Measurements from ENCODE around the gene NBEAL2.

Gene NBEAL2

GRCh38 chr3:46990573-46991374, 11.3 kb downstream of the NBEAL2 start:
- Histone ChIP-seq H3K9ac (ENCODE audit: low read depth, low read length) (no peak overlapping the region), H3K4me1 (ENCODE audit: insufficient read depth, low read length) (peaks cover 3% of the 10 kb centered on the region; the same call in 1 of the 2 replicates), H3K36me3 (ENCODE audit: insufficient read depth, low read length) (peaks cover 3% of the 10 kb centered on the region; the same call in 1 of the 2 replicates), H3K9me3 (ENCODE audit: insufficient read depth, low read depth, low read length) (no peaks in the 10 kb centered on the region), H3K4me3 (ENCODE audit: low read length) (no peak overlapping the region), H3K27me3 (ENCODE audit: insufficient read depth, low read length) (no peaks in the 10 kb centered on the region), H3K27ac (ENCODE audit: low read depth, low read length) (no peak overlapping the region)
- 91% methylated on average over 11 of the region's 11 CpGs for WGBS

GRCh38 chr3:46991406-46992165, 12.1 kb downstream of the NBEAL2 start:
- Histone ChIP-seq H3K4me1 (ENCODE audit: insufficient read depth, low read length) (peaks cover 3% of the 10 kb centered on the region; the same call in 1 of the 2 replicates), H3K27me3 (ENCODE audit: insufficient read depth, low read length) (no peaks in the 10 kb centered on the region), H3K27ac (ENCODE audit: low read depth, low read length) (no peak overlapping the region), H3K9ac (ENCODE audit: low read depth, low read length) (no peak overlapping the region; the same call in 1 of the 2 replicates), H3K4me3 (ENCODE audit: low read length) (no peak overlapping the region), H3K9me3 (ENCODE audit: insufficient read depth, low read depth, low read length) (no peaks in the 10 kb centered on the region), H3K36me3 (ENCODE audit: insufficient read depth, low read length) (peaks cover 3% of the 10 kb centered on the region; the same call in 1 of the 2 replicates)
- WGBS: 92% methylated on average over 16 of the region's 16 CpGs

- H3K4me1 ChIP-seq (ENCODE audit: insufficient read depth, low read length): peaks cover 3% of the 10 kb centered on the region; the same call in 1 of the 2 replicates
- no peaks in the 10 kb centered on the region for H3K9me3 ChIP-seq (ENCODE audit: insufficient read depth, low read depth, low read length)
- WGBS: 90% methylated on average over 9 of the region's 9 CpGs
- H3K27ac ChIP-seq (ENCODE audit: low read depth, low read length): no peak overlapping the region
- no peak overlapping the region for H3K4me3 ChIP-seq (ENCODE audit: low read length)
- no peaks in the 10 kb centered on the region for H3K27me3 ChIP-seq (ENCODE audit: insufficient read depth, low read length)
- H3K36me3 ChIP-seq (ENCODE audit: insufficient read depth, low read length): peaks cover 3% of the 10 kb centered on the region; the same call in 1 of the 2 replicates
- H3K9ac ChIP-seq (ENCODE audit: low read depth, low read length): no peak overlapping the region
Observed at GRCh38 chr3:46992231-46992630, 12.8 kb downstream of the NBEAL2 start.

DNA sequence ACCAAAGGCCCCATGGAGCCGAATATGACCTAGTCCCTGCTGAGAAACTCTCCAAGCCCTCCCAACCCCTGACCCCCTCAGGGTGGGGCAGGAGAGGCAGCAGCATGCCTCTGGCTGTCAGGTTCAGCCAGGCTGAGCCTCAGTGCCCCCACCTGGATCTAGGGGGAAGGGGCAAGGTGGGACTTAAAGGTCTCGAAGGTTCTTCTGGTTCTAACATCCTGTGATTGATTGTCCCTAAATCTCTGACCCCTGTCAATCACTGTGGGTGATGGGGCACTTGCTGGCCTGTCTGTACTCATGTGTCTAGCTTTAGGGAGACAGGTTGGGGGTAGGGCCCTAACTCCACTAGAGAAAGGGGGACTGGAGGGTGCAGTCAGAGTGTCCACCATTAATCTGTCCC, 13.8 kb downstream of the NBEAL2 start:
- H3K4me1 ChIP-seq (ENCODE audit: insufficient read depth, low read length): no peaks in the 10 kb centered on the region
- peaks cover 3% of the 10 kb centered on the region; the same call in 1 of the 2 replicates for H3K36me3 ChIP-seq (ENCODE audit: insufficient read depth, low read length)
- 91% methylated on average over 2 of the region's 2 CpGs for WGBS
- no peaks in the 10 kb centered on the region for H3K9me3 ChIP-seq (ENCODE audit: insufficient read depth, low read depth, low read length)
- no peaks in the 10 kb centered on the region for H3K27me3 ChIP-seq (ENCODE audit: insufficient read depth, low read length)
- no peak overlapping the region for H3K27ac ChIP-seq (ENCODE audit: low read depth, low read length)
- H3K9ac ChIP-seq (ENCODE audit: low read depth, low read length): no peak overlapping the region
- H3K4me3 ChIP-seq (ENCODE audit: low read length): no peak overlapping the region

GRCh38 chr3:46993986-46994385, 14.5 kb downstream of the NBEAL2 start:
- Histone ChIP-seq H3K9ac (ENCODE audit: low read depth, low read length) (no peak overlapping the region), H3K9me3 (ENCODE audit: insufficient read depth, low read depth, low read length) (no peaks in the 10 kb centered on the region), H3K4me3 (ENCODE audit: low read length) (no peak overlapping the region), H3K27ac (ENCODE audit: low read depth, low read length) (no peak overlapping the region), H3K27me3 (ENCODE audit: insufficient read depth, low read length) (no peaks in the 10 kb centered on the region), H3K36me3 (ENCODE audit: insufficient read depth, low read length) (peaks cover under 1% of the 10 kb centered on the region; the same call in 1 of the 2 replicates), H3K4me1 (ENCODE audit: insufficient read depth, low read length) (no peaks in the 10 kb centered on the region)
- 92% methylated on average over 7 of the region's 7 CpGs for WGBS

DNA sequence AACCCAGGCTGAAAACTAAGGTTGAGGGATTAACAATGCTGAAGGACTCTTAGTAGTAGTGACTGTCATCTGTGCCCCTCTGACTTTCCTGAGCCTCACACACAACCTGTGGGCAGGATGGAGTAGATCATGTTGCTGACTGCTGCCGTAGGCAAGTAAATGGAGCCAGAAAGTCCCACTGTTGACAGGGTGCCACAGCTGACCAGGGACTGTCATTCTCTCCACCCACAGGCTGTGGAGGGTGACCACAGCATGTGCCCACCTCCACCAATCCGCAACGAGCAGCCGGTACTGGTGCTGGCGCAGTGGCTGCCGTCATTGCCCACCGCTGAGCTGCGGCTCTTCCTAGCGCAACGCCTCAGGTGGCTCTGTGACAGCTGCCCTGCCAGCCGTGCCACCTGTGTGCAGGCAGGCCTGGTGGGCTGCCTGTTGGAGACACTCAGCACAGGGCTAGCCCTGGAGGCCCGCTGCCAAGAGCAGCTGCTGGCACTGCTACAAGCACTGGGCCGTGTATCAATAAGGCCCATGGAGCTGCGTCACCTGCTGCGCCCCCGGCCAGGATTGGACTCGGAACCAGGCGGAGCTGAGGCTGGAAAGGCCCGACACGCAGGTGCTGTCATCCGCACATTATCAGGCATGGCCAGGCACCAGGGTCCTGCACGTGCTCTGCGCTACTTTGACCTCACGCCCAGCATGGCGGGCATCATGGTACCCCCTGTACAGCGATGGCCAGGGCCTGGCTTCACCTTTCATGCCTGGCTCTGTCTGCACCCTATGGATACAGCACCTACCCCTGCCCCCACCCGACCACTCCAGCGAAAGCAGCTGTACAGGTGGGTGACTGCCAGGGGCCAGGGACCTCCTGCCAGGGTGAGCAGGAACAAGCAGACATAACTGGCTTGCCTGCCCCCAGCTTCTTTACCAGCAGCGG, 15.6 kb downstream of the NBEAL2 start:
- Histone ChIP-seq H3K36me3 (ENCODE audit: insufficient read depth, low read length) (peaks cover 11% of the 10 kb centered on the region), H3K4me1 (ENCODE audit: insufficient read depth, low read length) (no peaks in the 10 kb centered on the region), H3K4me3 (ENCODE audit: low read length) (no peak overlapping the region), H3K9ac (ENCODE audit: low read depth, low read length) (no peak overlapping the region), H3K9me3 (ENCODE audit: insufficient read depth, low read depth, low read length) (no peaks in the 10 kb centered on the region), H3K27me3 (ENCODE audit: insufficient read depth, low read length) (no peaks in the 10 kb centered on the region), H3K27ac (ENCODE audit: low read depth, low read length) (no peak overlapping the region)
- WGBS: 93% methylated on average over 29 of the region's 29 CpGs

GRCh38 chr3:46995901-46996562, 16.6 kb downstream of the NBEAL2 start:
- Histone ChIP-seq H3K4me1 (ENCODE audit: insufficient read depth, low read length) (no peaks in the 10 kb centered on the region), H3K4me3 (ENCODE audit: low read length) (no peak overlapping the region), H3K27me3 (ENCODE audit: insufficient read depth, low read length) (no peaks in the 10 kb centered on the region), H3K9ac (ENCODE audit: low read depth, low read length) (no peak overlapping the region), H3K36me3 (ENCODE audit: insufficient read depth, low read length) (peaks cover 20% of the 10 kb centered on the region), H3K9me3 (ENCODE audit: insufficient read depth, low read depth, low read length) (no peaks in the 10 kb centered on the region), H3K27ac (ENCODE audit: low read depth, low read length) (no peak overlapping the region)
- WGBS: 96% methylated on average over 22 of the region's 22 CpGs

DNA sequence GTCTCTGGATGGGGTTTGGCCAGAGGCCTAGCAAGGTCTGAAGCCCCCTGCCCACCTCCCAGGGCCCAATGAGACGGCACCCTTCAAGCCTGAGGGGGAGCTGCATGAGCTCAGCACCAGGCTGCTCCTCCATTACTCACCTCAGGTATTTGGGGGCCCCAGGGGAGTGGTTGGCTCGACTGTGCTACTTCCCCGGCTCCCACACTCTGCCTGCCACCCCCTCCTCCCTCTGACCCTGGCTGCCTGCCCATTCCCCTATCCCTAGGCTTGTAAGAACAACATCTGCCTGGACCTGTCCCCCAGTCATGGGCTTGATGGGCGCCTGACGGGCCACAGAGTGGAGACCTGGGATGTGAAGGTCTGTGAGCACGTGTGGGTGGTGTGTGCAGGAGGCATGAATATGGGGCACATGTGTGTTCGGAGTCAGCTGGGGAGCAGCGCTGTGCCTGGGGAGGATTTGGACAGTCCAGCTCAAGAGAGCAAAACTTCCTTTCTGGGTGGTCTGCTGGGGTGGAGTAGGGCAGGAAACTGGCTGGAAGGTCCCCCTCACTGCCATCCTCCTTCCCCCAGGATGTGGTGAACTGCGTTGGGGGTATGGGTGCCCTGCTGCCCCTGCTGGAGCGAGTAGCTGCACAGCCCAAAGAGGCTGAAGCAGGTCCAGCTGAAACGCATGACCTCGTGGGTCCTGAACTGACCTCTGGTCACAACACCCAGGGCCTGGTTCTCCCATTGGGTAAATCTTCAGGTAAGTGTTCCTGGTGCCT, 17.4 kb downstream of the NBEAL2 start:
- no peaks in the 10 kb centered on the region for H3K4me1 ChIP-seq (ENCODE audit: insufficient read depth, low read length)
- 91% methylated on average over 12 of the region's 12 CpGs for WGBS
- peaks cover 28% of the 10 kb centered on the region for H3K36me3 ChIP-seq (ENCODE audit: insufficient read depth, low read length)

DNA sequence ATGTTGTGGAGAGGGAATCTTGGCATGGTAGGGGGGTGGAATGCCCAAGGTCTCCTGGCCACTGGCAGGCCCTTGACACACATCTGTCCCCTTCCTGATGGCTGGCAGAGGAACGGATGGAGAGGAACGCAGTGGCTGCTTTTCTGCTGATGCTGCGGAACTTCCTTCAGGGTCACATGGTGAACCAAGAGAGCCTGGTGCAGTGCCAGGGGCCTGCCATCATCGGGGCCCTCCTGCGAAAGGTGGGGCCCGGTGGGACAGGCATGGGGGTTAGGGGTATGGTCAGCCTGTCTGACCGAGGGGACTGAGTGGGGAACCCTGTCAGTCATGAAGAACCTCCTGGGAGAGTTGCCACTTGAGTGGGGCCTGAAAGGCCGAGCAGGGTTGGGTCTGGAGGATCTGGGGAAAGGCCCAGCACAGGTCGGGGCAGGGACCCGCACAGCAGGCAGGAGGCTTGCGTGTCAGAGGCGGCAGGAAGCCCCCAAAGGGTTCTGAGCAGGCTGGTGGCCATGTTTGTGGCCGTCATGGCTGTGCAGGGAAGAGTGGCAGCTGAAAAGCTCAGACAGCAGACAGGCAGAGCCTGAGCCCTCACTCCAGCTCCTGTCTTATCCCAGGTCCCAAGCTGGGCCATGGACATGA, 18.1 kb downstream of the NBEAL2 start:
- H3K4me1 ChIP-seq (ENCODE audit: insufficient read depth, low read length): no peaks in the 10 kb centered on the region
- H3K9me3 ChIP-seq (ENCODE audit: insufficient read depth, low read depth, low read length): no peaks in the 10 kb centered on the region
- H3K27ac ChIP-seq (ENCODE audit: low read depth, low read length): no peak overlapping the region
- 94% methylated on average over 13 of the region's 13 CpGs for WGBS
- no peak overlapping the region for H3K9ac ChIP-seq (ENCODE audit: low read depth, low read length)
- no peak overlapping the region for H3K4me3 ChIP-seq (ENCODE audit: low read length)
- no peaks in the 10 kb centered on the region for H3K27me3 ChIP-seq (ENCODE audit: insufficient read depth, low read length)
- H3K36me3 ChIP-seq (ENCODE audit: insufficient read depth, low read length): peaks cover 30% of the 10 kb centered on the region

More for the DNA sequence above, 17.4 kb downstream of the NBEAL2 start:
- Histone ChIP-seq H3K9me3 (ENCODE audit: insufficient read depth, low read depth, low read length) (no peaks in the 10 kb centered on the region), H3K27me3 (ENCODE audit: insufficient read depth, low read length) (no peaks in the 10 kb centered on the region), H3K27ac (ENCODE audit: low read depth, low read length) (no peak overlapping the region), H3K9ac (ENCODE audit: low read depth, low read length) (no peak overlapping the region), H3K4me3 (ENCODE audit: low read length) (no peak overlapping the region)

All from HUES64 (cell line).